SK-N-SH (cell line): ENCODE data around the gene KRT85. TPM values are rescaled to one million over a fixed set of nuclear protein-coding genes. Genes with fewer than 3 reads are reported as not detected.
A peak's percentile ranks its signal among the peaks of the same experiment; 100 is the strongest.

Experiments used
- CTCF ChIA-PET: fragments of 300-600, 350-600 bp; formaldehyde crosslinking; extraction: SDS; loops from one replicate; lab custom pipeline; 2021; lab: Yijun Ruan, JAX
- POLR2A ChIA-PET: fragments of 350-600 bp; sonication (Branson Sonifier 250); formaldehyde crosslinking; extraction: SDS; loops from one replicate; lab custom pipeline; 2020; ENCODE audit warnings: antibody characterized with exemption, inconsistent platforms; lab: Yijun Ruan, JAX
- DNase-seq: peaks from one replicate; pipeline ENCODE4 v3.0.0; 2012
- H2AFZ ChIP-seq: fragments of 200-600 bp; sonication (generic); 2 replicates; pipeline ENCODE4 v1.8.1; 2016; ENCODE audit warnings: antibody characterized with exemption, mild to moderate bottlenecking, low read depth
- H3F3A ChIP-seq: fragments of 200-600 bp; sonication (generic); replicated peaks from 2 replicates; pipeline ENCODE3; 2016; ENCODE audit warnings: antibody characterized with exemption, mild to moderate bottlenecking; ENCODE audit not compliant: insufficient read depth
- H3K27ac ChIP-seq, 2 experiments: fragments of 200-500 bp in 1 of 2; fragments of 200-600 bp in 1 of 2; sonication (Bioruptor generic) in 1 of 2; sonication (generic), shearing (Covaris generic) in 1 of 2; 2 replicates each; pipeline versions ENCODE4 v1.5.1 to v1.6.1; 2014 to 2016; ENCODE audit warnings: low read depth in 2 of 2, inconsistent platforms in 1 of 2, low read length in 1 of 2, mild to moderate bottlenecking in 1 of 2, mixed read lengths in 1 of 2
- H3K27me3 ChIP-seq: fragments of 200-600 bp; sonication (generic), shearing (Covaris generic); 2 replicates; pipeline ENCODE4 v1.6.1; 2016; ENCODE audit warnings: mixed run types; ENCODE audit not compliant: insufficient read depth
- H3K36me3 ChIP-seq, 2 experiments: fragments of 200-500 bp in 1 of 2; fragments of 200-600 bp in 1 of 2; sonication (Bioruptor generic) in 1 of 2; sonication (generic) in 1 of 2; replicated peaks in 1 of 2; 2 replicates each; pipeline versions ENCODE3 to v1.5.1; 2014 to 2016; ENCODE audit warnings: low read length in 1 of 2, mild to moderate bottlenecking in 1 of 2; ENCODE audit not compliant: insufficient read depth in 2 of 2, control insufficient read depth in 1 of 2
- H3K4me1 ChIP-seq, 2 experiments: fragments of 200-500 bp in 1 of 2; fragments of 200-600 bp in 1 of 2; sonication (Bioruptor generic) in 1 of 2; sonication (generic), shearing (Covaris generic) in 1 of 2; 2 replicates each; pipeline versions ENCODE4 v1.5.1 to v1.6.1; 2014 to 2016; ENCODE audit warnings: low read depth in 1 of 2, low read length in 1 of 2, mixed run types in 1 of 2; ENCODE audit not compliant: insufficient read depth in 2 of 2, control insufficient read depth in 1 of 2
- H3K4me2 ChIP-seq: fragments of 200-600 bp; sonication (generic), shearing (Covaris generic); 2 replicates; pipeline ENCODE4 v1.6.1; 2017; ENCODE audit warnings: mixed run types
- H3K4me3 ChIP-seq, 2 experiments: fragments of 200-500 bp in 1 of 2; fragments of 200-600 bp in 1 of 2; sonication (Bioruptor generic) in 1 of 2; sonication (generic), shearing (Covaris generic) in 1 of 2; 2 replicates each; pipeline versions ENCODE4 v1.5.1 to v1.8.1; 2014 to 2016; ENCODE audit warnings: low read depth in 2 of 2, inconsistent platforms in 1 of 2, low read length in 1 of 2, mild to moderate bottlenecking in 1 of 2, mixed read lengths in 1 of 2, moderate library complexity in 1 of 2
- H3K79me2 ChIP-seq: fragments of 200-600 bp; sonication (generic); 2 replicates; pipeline ENCODE4 v1.8.1; 2017; ENCODE audit warnings: mild to moderate bottlenecking; ENCODE audit not compliant: insufficient read depth
- H3K9ac ChIP-seq: fragments of 200-600 bp; sonication (generic); 2 replicates; pipeline ENCODE4 v1.6.1; 2017; ENCODE audit warnings: mixed run types
- H3K9me2 ChIP-seq: fragments of 200-600 bp; sonication (generic); 2 replicates; pipeline ENCODE4 v1.6.1; 2017; ENCODE audit warnings: mixed run types
- H3K9me3 ChIP-seq: fragments of 200-600 bp; sonication (generic); 2 replicates; pipeline ENCODE4 v1.6.1; 2017; ENCODE audit warnings: mixed run types, mild to moderate bottlenecking, moderate library complexity
- H4K20me1 ChIP-seq: fragments of 200-600 bp; sonication (generic); 2 replicates; pipeline ENCODE4 v1.6.1; 2017; ENCODE audit warnings: mild to moderate bottlenecking, mixed run types; ENCODE audit not compliant: insufficient read depth
- CTCF ChIP-seq: fragments of 200-600 bp; sonication (generic); IDR thresholded peaks from 2 replicates; pipeline ENCODE4 v1.6.1; 2017; ENCODE audit warnings: antibody characterized with exemption, mild to moderate bottlenecking, moderate library complexity
- GATA2 ChIP-seq: sonication (generic); formaldehyde crosslinking; IDR thresholded peaks from 2 replicates; pipeline ENCODE4 v1.5.0; 2020; ENCODE audit warnings: mild to moderate bottlenecking, missing genetic modification reagents
- IRF3 ChIP-seq: fragments of 150-350 bp; IDR thresholded peaks from 2 replicates; pipeline ENCODE4 v1.6.1; 2016; ENCODE audit warnings: mild to moderate bottlenecking, low read depth, low read length
- MXI1 ChIP-seq: IDR thresholded peaks from 2 replicates; pipeline ENCODE4 v1.6.1; 2012; ENCODE audit warnings: mild to moderate bottlenecking, low read depth, low read length, improper control_type of control experiment
- NFIC ChIP-seq: IDR thresholded peaks from 2 replicates; pipeline ENCODE4 v1.4.0; 2012; ENCODE audit warnings: borderline replicate concordance
- NRF1 ChIP-seq: IDR thresholded peaks from 2 replicates; pipeline ENCODE4 v1.6.1; 2012; ENCODE audit warnings: low read depth, mild to moderate bottlenecking, low read length
- PBX3 ChIP-seq: IDR thresholded peaks from 2 replicates; pipeline ENCODE4; 2012
- POLR2AphosphoS5 ChIP-seq: IDR thresholded peaks from 2 replicates; pipeline ENCODE4 v1.6.1; 2012; ENCODE audit warnings: low read depth, low read length
- RAD21 ChIP-seq: IDR thresholded peaks from 2 replicates; pipeline ENCODE4 v1.6.1; 2012; ENCODE audit warnings: mild to moderate bottlenecking, low read length
- RCOR1 ChIP-seq: fragments of 150-350 bp; IDR thresholded peaks from 2 replicates; pipeline ENCODE4 v1.6.1; 2017; ENCODE audit warnings: antibody characterized with exemption, low read length
- RFX5 ChIP-seq: IDR thresholded peaks from 2 replicates; pipeline ENCODE4 v1.6.1; 2012; ENCODE audit warnings: mild to moderate bottlenecking, improper control_type of control experiment, low read length
- RXRA ChIP-seq: IDR thresholded peaks from 2 replicates; pipeline ENCODE4 v1.4.0; 2012; ENCODE audit warnings: low read depth, mild to moderate bottlenecking, borderline replicate concordance
- SIN3A ChIP-seq: IDR thresholded peaks from 2 replicates; pipeline ENCODE4 v1.6.1; 2012; ENCODE audit warnings: low read depth, mild to moderate bottlenecking, low read length, moderate library complexity, borderline replicate concordance
- TAF1 ChIP-seq: IDR thresholded peaks from 2 replicates; pipeline ENCODE4 v1.6.1; 2012; ENCODE audit warnings: low read depth, mild to moderate bottlenecking, low read length, moderate library complexity, borderline replicate concordance
- TEAD4 ChIP-seq: IDR thresholded peaks from 2 replicates; pipeline ENCODE4 v1.4.0; 2012; ENCODE audit warnings: mild to moderate bottlenecking, borderline replicate concordance; ENCODE audit not compliant: insufficient read depth
- USF1 ChIP-seq: IDR thresholded peaks from 2 replicates; pipeline ENCODE4 v1.4.0; 2012; ENCODE audit warnings: low read depth, borderline replicate concordance
- YY1 ChIP-seq: IDR thresholded peaks from 2 replicates; pipeline ENCODE4 v1.4.0; 2012; ENCODE audit warnings: low read depth, mild to moderate bottlenecking
- WGBS: methylation state at CpG from one replicate; pipeline ENCODE4 v1.1.6; 2017; ENCODE audit warnings: low lambda C conversion rate; 5-methylcytosine and 5-hydroxymethylcytosine counted together
- polyA plus RNA-seq, 3 experiments: library from polyadenylated mRNA; depleted of rRNA; stranded (reverse); fragments of >200 nt; gene quantifications; 2 replicates each; pipeline ENCODE4 v1.2.3, GENCODE V29; 2012
- TF ChIP-seq, protein P1 (sequence below): IDR thresholded peaks from 2 replicates; pipeline ENCODE4 v1.4.0; 2012; ENCODE audit warnings: low read depth
- TF ChIP-seq, protein P2 (sequence below): IDR thresholded peaks from 2 replicates; pipeline ENCODE4 v1.6.1; 2012; ENCODE audit warnings: mild to moderate bottlenecking, low read depth, low read length, moderate library complexity
- TF ChIP-seq, protein P3 (sequence below): fragments of 150-350 bp; IDR thresholded peaks from 2 replicates; pipeline ENCODE4 v1.6.1; 2017; ENCODE audit warnings: antibody characterized with exemption, low read length, low read depth, borderline replicate concordance

KRT85 gene
- polyA plus RNA-seq, 1 of the 3 experiments (the other 2 are of a cell fraction) = not detected

- H3K27ac ChIP-seq = no peak overlapping the region
- H4K20me1 ChIP-seq = no peaks in the 10 kb centered on the region
- H2AFZ ChIP-seq = no peak overlapping the region
- WGBS = 29% methylated on average over 10 of the region's 10 CpGs
- no peak overlapping the region for H3K9ac ChIP-seq
- H3K4me1 ChIP-seq = no peaks in the 10 kb centered on the region
- POLR2A ChIA-PET = no interaction called here
- peaks cover 7% of the 10 kb centered on the region; the same call in 1 of the 2 replicates for H3K9me3 ChIP-seq
- H3K4me2 ChIP-seq = no peak overlapping the region
- CTCF ChIA-PET = interaction anchor here (0.6 to 6.6 kb wide), 60 partner anchors 9 to 1726 kb away, joined by 3 to 111 read pairs (median 4); partner anchors contain the start of genes KRT5, KRT79 and KRT84
- no peaks in the 10 kb centered on the region for H3F3A ChIP-seq
- H3K36me3 ChIP-seq = no peaks in the 10 kb centered on the region
- peak; percentile 87 for DNase-seq
- peaks cover 48% of the 10 kb centered on the region for H3K27me3 ChIP-seq
- no peaks in the 10 kb centered on the region for H3K9me2 ChIP-seq
- H3K4me3 ChIP-seq = peak overlapping the region in 1 of 2 experiments; percentile 43; a peak in 1 of 4 replicates
- no peaks in the 10 kb centered on the region for H3K79me2 ChIP-seq
- TF ChIP-seq GATA2 (CRISPR knock-in tag) (no peak), TEAD4 (no peak), SIN3A (no peak), TAF1 (no peak), POLR2AphosphoS5 (no peak), USF1 (no peak), MXI1 (no peak), RFX5 (no peak), CTCF (peak; percentile 81), NFIC (no peak), NRF1 (no peak), YY1 (no peak), IRF3 (no peak), RCOR1 (no peak), RXRA (no peak), RAD21 (peak; percentile 94), PBX3 (no peak)
- TF ChIP-seq, protein P1, sequence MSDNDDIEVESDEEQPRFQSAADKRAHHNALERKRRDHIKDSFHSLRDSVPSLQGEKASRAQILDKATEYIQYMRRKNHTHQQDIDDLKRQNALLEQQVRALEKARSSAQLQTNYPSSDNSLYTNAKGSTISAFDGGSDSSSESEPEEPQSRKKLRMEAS = no peak
- TF ChIP-seq, protein P2, sequence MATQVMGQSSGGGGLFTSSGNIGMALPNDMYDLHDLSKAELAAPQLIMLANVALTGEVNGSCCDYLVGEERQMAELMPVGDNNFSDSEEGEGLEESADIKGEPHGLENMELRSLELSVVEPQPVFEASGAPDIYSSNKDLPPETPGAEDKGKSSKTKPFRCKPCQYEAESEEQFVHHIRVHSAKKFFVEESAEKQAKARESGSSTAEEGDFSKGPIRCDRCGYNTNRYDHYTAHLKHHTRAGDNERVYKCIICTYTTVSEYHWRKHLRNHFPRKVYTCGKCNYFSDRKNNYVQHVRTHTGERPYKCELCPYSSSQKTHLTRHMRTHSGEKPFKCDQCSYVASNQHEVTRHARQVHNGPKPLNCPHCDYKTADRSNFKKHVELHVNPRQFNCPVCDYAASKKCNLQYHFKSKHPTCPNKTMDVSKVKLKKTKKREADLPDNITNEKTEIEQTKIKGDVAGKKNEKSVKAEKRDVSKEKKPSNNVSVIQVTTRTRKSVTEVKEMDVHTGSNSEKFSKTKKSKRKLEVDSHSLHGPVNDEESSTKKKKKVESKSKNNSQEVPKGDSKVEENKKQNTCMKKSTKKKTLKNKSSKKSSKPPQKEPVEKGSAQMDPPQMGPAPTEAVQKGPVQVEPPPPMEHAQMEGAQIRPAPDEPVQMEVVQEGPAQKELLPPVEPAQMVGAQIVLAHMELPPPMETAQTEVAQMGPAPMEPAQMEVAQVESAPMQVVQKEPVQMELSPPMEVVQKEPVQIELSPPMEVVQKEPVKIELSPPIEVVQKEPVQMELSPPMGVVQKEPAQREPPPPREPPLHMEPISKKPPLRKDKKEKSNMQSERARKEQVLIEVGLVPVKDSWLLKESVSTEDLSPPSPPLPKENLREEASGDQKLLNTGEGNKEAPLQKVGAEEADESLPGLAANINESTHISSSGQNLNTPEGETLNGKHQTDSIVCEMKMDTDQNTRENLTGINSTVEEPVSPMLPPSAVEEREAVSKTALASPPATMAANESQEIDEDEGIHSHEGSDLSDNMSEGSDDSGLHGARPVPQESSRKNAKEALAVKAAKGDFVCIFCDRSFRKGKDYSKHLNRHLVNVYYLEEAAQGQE = no peak
- TF ChIP-seq, protein P3, sequence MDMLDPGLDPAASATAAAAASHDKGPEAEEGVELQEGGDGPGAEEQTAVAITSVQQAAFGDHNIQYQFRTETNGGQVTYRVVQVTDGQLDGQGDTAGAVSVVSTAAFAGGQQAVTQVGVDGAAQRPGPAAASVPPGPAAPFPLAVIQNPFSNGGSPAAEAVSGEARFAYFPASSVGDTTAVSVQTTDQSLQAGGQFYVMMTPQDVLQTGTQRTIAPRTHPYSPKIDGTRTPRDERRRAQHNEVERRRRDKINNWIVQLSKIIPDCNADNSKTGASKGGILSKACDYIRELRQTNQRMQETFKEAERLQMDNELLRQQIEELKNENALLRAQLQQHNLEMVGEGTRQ = no peak
Observed at GRCh38 chr12:52372216-52373154, 5.2 kb upstream of the KRT85 start.
